GM12878 (cell line): Measurements from ENCODE around the gene ST3GAL5. TPM values are rescaled to one million over a fixed set of nuclear protein-coding genes. Genes with fewer than 3 reads are reported as not detected.

Experiments
- ATAC-seq: fragments of 200-7000 bp; cut with Tn5 transposase; 3 replicates; pipeline ENCODE4 v1.9.1; 2020; ENCODE audit warnings: mild to moderate bottlenecking, moderate library complexity
- BruUV-seq: library from RNA; stranded (reverse); fragments of 400-500 nt; replicated peaks from 2 replicates; lab custom pipeline; 2021; lab: Mats Ljungman, UMichigan
- CTCF ChIA-PET: fragments of 300-600 bp; sonication (Branson Sonifier 250); formaldehyde crosslinking; extraction: SDS; loops from one replicate; lab custom pipeline; 2021; ENCODE audit warnings: inconsistent platforms; lab: Yijun Ruan, JAX
- POLR2A ChIA-PET: fragments of 350-600 bp; formaldehyde crosslinking; extraction: SDS; loops from one replicate; lab custom pipeline; 2021; ENCODE audit warnings: inconsistent platforms; lab: Charles Lee
- RAD21 ChIA-PET: fragments of 300-600 bp; sonication (Branson Sonifier 250); formaldehyde crosslinking; loops from one replicate; lab custom pipeline; 2023; ENCODE audit warnings: antibody characterized with exemption; ENCODE audit not compliant: unreplicated experiment; lab: Charles Lee
- SMC1A ChIA-PET: fragments of 300-600 bp; sonication (Branson Sonifier 250); formaldehyde crosslinking; loops from one replicate; lab custom pipeline; 2023; ENCODE audit not compliant: unreplicated experiment, uncharacterized antibody; lab: Charles Lee
- DNase-seq: peaks from one replicate; pipeline ENCODE4 v3.0.0-alpha.2; 2011; ENCODE audit warnings: low read depth, low spot score
- FAIRE-seq: peaks from 3 replicates; lab custom pipeline; 2011; peaks lifted over from hg19 to GRCh38; lab: Jason Lieb, UNC
- H2AFZ ChIP-seq: 2 replicates; pipeline ENCODE4 v1.6.0; 2011; ENCODE audit warnings: low read depth, low read length, control low read depth; ENCODE audit not compliant: control insufficient read depth
- H3K27ac ChIP-seq: 2 replicates; pipeline ENCODE4 v1.5.1; 2011; ENCODE audit warnings: control low read depth; ENCODE audit not compliant: control insufficient read depth, insufficient read depth
- H3K27me3 ChIP-seq, 2 experiments: replicated peaks in 1 of 2; 2 replicates each; pipeline versions ENCODE4 v1.6.0 to v1.6.1; 2011; ENCODE audit warnings: low read length in 1 of 2; ENCODE audit not compliant: control insufficient read depth in 2 of 2, insufficient read depth in 2 of 2
- H3K36me3 ChIP-seq, 2 experiments: 2 replicates each; pipeline ENCODE4 v1.5.1; 2011; ENCODE audit warnings: low read length in 1 of 2; ENCODE audit not compliant: control insufficient read depth in 2 of 2, insufficient read depth in 2 of 2
- H3K4me1 ChIP-seq: 2 replicates; pipeline ENCODE4 v1.6.1; 2011; ENCODE audit warnings: mild to moderate bottlenecking, low read length, moderate library complexity, mixed read lengths; ENCODE audit not compliant: control insufficient read depth, insufficient read depth
- H3K4me2 ChIP-seq: 2 replicates; pipeline ENCODE4 v1.6.0; 2011; ENCODE audit warnings: control low read depth; ENCODE audit not compliant: control insufficient read depth, insufficient read depth
- H3K4me3 ChIP-seq: fragments of 200-600 bp; sonication (generic); 2 replicates; pipeline ENCODE4 v1.5.1; 2016
- H3K79me2 ChIP-seq: 2 replicates; pipeline ENCODE4 v1.6.0; 2011; ENCODE audit warnings: low read length; ENCODE audit not compliant: control insufficient read depth, insufficient read depth
- H3K9ac ChIP-seq: 2 replicates; pipeline ENCODE4 v1.8.0; 2011; ENCODE audit warnings: low read length, control low read depth, mixed read lengths; ENCODE audit not compliant: control insufficient read depth, insufficient read depth
- H3K9me3 ChIP-seq: replicated peaks from 3 replicates; pipeline ENCODE4 v1.5.1; 2011; ENCODE audit warnings: mild to moderate bottlenecking, low read length; ENCODE audit not compliant: control insufficient read depth, insufficient read depth
- H4K20me1 ChIP-seq: 2 replicates; pipeline ENCODE4 v1.6.0; 2011; ENCODE audit not compliant: control insufficient read depth, insufficient read depth
- KDM1A ChIP-seq: fragments of 200-600 bp; sonication (generic); IDR thresholded peaks from 2 replicates; pipeline ENCODE4 v1.6.1; 2016; ENCODE audit warnings: borderline replicate concordance
- LARP7 ChIP-seq: fragments of 450-650 bp; IDR thresholded peaks from 2 replicates; pipeline ENCODE4 v1.6.1; 2017; ENCODE audit warnings: mild to moderate bottlenecking
- NFIC ChIP-seq: IDR thresholded peaks from 2 replicates; pipeline ENCODE4 v1.6.1; 2012; ENCODE audit warnings: low read depth, mild to moderate bottlenecking, inconsistent platforms, low read length, moderate library complexity
- SMAD5 ChIP-seq: IDR thresholded peaks from 2 replicates; pipeline ENCODE4 v1.6.1; 2016; ENCODE audit warnings: antibody characterized with exemption, low read depth
- SMARCA5 ChIP-seq: fragments of 450-650 bp; IDR thresholded peaks from 2 replicates; pipeline ENCODE4 v1.6.1; 2017; ENCODE audit warnings: mild to moderate bottlenecking
- SP1 ChIP-seq: IDR thresholded peaks from one replicate; pipeline ENCODE4 v1.6.1; 2011; ENCODE audit warnings: low read depth, low read length
- ZNF207 ChIP-seq: fragments of 450-650 bp; IDR thresholded peaks from 2 replicates; pipeline ENCODE4 v1.6.1; 2014; ENCODE audit warnings: antibody characterized with exemption, mild to moderate bottlenecking, borderline replicate concordance
- ZNF622 ChIP-seq: fragments of 450-650 bp; IDR thresholded peaks from 2 replicates; pipeline ENCODE4 v1.6.1; 2017; ENCODE audit warnings: mild to moderate bottlenecking, inconsistent platforms
- WGBS: methylation state at CpG from one replicate; pipeline ENCODE4 v1.1.6; 2016; ENCODE audit warnings: low lambda C conversion rate; ENCODE audit not compliant: insufficient replicate concordance, insufficient coverage; ENCODE audit errors: missing lambda C conversion rate; 5-methylcytosine and 5-hydroxymethylcytosine counted together
- in situ Hi-C: fragments of 300-500 bp; cut with MboI; formaldehyde crosslinking; loops from 9 replicates; pipeline ENCODE4 v1.14.3; 2018; ENCODE audit warnings: mixed read lengths
- intact Hi-C: fragments of 100-400 bp; cut with micrococcal nuclease; formaldehyde crosslinking; loops from one replicate; pipeline ENCODE4 v1.14.2; 2022; ENCODE audit not compliant: unreplicated experiment
- polyA plus RNA-seq, 11 experiments: library from polyadenylated mRNA; depleted of rRNA in 4 of 11; unstranded in 6 of 11; stranded (reverse) in 5 of 11; fragments of >200 nt; fragmentation: Nextera tagmentation in 4 of 11; fragmentation: Illumina TruSeq in 1 of 11; extraction: Ambion mirVana in 4 of 11; extraction: Trizol in 1 of 11; gene quantifications; 1 replicate in 1 of 11; 2 replicates in 10 of 11; pipeline versions ENCODE4 v1.2.1 to v1.2.3, GENCODE V29; 2011 to 2016; ENCODE audit warnings: inconsistent platforms in 2 of 11, missing spikeins in 2 of 11, low read depth in 1 of 11
- total RNA-seq, 4 experiments: library from RNA; depleted of rRNA in 3 of 4; stranded (reverse); fragments of >200 nt in 3 of 4; fragmentation: Illumina TruSeq in 1 of 4; extraction: Trizol in 1 of 4; gene quantifications; 2 replicates each; pipeline versions ENCODE4 v1.2.1 to v1.2.3, GENCODE V29; 2013 to 2021
- TF ChIP-seq, protein P1 (sequence below): fragments of 450-650 bp; IDR thresholded peaks from 2 replicates; pipeline ENCODE4 v1.6.1; 2017; ENCODE audit warnings: mild to moderate bottlenecking, moderate library complexity
- TF ChIP-seq, protein P2 (sequence below): IDR thresholded peaks from 2 replicates; pipeline ENCODE4 v1.6.1; 2012; ENCODE audit warnings: low read length, inconsistent platforms
- TF ChIP-seq, protein P3 (sequence below): fragments of 150-350 bp; IDR thresholded peaks from 2 replicates; pipeline ENCODE4 v1.6.1; 2016; ENCODE audit warnings: low read depth, low read length

The ST3GAL5 gene
- total and polyA plus RNA-seq, 10 of the 15 experiments (the other 5 are each of a cell fraction or from before 2014, with no cell fraction given): 5.2 to 60.9 (median 10.2) TPM

DNA sequence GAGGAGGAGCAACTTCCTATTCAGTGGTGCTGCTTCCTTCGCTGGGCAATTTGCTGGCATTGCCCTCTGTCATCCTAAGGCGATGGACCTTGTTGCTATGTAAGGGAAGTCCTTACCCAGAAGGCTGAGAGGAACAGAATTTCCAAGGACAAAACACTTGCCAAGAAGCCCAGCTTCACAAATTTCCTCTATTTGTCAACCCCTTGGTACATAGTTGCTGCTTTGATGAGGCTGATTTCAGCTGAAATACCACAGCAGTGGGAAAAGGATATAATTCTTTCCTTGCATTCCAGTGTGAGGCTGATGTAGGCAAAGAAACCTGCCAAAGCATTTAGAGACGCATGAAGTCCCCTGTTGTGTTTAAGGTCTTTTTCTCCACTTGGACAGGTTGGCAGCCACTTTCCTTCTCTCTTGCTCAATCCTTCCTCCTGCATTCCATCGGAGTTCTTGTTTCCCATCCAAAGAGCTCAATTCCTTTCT lies 16.4 kb upstream of the ST3GAL5 start:
- Histone ChIP-seq H4K20me1 (no peaks in the 10 kb centered on the region), H3K79me2 (no peaks in the 10 kb centered on the region), H3K9me3 (no peaks in the 10 kb centered on the region), H3K9ac (no peak overlapping the region), H3K36me3 (no peaks in the 10 kb centered on the region), H3K27ac (no peak overlapping the region)
- intact Hi-C loops: no loop called here
- RAD21 ChIA-PET: no interaction called here
- TF ChIP-seq, protein P1, sequence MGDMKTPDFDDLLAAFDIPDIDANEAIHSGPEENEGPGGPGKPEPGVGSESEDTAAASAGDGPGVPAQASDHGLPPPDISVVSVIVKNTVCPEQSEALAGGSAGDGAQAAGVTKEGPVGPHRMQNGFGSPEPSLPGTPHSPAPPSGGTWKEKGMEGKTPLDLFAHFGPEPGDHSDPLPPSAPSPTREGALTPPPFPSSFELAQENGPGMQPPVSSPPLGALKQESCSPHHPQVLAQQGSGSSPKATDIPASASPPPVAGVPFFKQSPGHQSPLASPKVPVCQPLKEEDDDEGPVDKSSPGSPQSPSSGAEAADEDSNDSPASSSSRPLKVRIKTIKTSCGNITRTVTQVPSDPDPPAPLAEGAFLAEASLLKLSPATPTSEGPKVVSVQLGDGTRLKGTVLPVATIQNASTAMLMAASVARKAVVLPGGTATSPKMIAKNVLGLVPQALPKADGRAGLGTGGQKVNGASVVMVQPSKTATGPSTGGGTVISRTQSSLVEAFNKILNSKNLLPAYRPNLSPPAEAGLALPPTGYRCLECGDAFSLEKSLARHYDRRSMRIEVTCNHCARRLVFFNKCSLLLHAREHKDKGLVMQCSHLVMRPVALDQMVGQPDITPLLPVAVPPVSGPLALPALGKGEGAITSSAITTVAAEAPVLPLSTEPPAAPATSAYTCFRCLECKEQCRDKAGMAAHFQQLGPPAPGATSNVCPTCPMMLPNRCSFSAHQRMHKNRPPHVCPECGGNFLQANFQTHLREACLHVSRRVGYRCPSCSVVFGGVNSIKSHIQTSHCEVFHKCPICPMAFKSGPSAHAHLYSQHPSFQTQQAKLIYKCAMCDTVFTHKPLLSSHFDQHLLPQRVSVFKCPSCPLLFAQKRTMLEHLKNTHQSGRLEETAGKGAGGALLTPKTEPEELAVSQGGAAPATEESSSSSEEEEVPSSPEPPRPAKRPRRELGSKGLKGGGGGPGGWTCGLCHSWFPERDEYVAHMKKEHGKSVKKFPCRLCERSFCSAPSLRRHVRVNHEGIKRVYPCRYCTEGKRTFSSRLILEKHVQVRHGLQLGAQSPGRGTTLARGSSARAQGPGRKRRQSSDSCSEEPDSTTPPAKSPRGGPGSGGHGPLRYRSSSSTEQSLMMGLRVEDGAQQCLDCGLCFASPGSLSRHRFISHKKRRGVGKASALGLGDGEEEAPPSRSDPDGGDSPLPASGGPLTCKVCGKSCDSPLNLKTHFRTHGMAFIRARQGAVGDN: no peak
- TF ChIP-seq ZNF207 (no peak), SP1 (no peak), NFIC (no peak), SMARCA5 (no peak), SMAD5 (no peak), KDM1A (no peak), LARP7 (no peak), ZNF622 (no peak)
- TF ChIP-seq, protein P2, sequence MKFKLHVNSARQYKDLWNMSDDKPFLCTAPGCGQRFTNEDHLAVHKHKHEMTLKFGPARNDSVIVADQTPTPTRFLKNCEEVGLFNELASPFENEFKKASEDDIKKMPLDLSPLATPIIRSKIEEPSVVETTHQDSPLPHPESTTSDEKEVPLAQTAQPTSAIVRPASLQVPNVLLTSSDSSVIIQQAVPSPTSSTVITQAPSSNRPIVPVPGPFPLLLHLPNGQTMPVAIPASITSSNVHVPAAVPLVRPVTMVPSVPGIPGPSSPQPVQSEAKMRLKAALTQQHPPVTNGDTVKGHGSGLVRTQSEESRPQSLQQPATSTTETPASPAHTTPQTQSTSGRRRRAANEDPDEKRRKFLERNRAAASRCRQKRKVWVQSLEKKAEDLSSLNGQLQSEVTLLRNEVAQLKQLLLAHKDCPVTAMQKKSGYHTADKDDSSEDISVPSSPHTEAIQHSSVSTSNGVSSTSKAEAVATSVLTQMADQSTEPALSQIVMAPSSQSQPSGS: no peak
- TF ChIP-seq, protein P3, sequence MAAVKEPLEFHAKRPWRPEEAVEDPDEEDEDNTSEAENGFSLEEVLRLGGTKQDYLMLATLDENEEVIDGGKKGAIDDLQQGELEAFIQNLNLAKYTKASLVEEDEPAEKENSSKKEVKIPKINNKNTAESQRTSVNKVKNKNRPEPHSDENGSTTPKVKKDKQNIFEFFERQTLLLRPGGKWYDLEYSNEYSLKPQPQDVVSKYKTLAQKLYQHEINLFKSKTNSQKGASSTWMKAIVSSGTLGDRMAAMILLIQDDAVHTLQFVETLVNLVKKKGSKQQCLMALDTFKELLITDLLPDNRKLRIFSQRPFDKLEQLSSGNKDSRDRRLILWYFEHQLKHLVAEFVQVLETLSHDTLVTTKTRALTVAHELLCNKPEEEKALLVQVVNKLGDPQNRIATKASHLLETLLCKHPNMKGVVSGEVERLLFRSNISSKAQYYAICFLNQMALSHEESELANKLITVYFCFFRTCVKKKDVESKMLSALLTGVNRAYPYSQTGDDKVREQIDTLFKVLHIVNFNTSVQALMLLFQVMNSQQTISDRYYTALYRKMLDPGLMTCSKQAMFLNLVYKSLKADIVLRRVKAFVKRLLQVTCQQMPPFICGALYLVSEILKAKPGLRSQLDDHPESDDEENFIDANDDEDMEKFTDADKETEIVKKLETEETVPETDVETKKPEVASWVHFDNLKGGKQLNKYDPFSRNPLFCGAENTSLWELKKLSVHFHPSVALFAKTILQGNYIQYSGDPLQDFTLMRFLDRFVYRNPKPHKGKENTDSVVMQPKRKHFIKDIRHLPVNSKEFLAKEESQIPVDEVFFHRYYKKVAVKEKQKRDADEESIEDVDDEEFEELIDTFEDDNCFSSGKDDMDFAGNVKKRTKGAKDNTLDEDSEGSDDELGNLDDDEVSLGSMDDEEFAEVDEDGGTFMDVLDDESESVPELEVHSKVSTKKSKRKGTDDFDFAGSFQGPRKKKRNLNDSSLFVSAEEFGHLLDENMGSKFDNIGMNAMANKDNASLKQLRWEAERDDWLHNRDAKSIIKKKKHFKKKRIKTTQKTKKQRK: no peak
- TF ChIP-seq, all 136 proteins: peak for 0
- Histone ChIP-seq H3K4me2 (no peak overlapping the region), H3K4me1 (no peaks in the 10 kb centered on the region), H3K27me3 (no peaks in the 10 kb centered on the region), H3K4me3 (no peak overlapping the region), H2AFZ (no peak overlapping the region)
- no TSS peak for BruUV-seq
- in situ Hi-C loops: no loop called here
- ChIA-PET SMC1A (interaction anchor here (0.6 to 1.9 kb wide), 3 partner anchors 11 to 76 kb away, joined by 3 to 7 read pairs (median 3); no protein-coding TSS in a partner anchor), CTCF (interaction anchor here (0.7 to 1.7 kb wide), 2 partner anchors 78 to 198 kb away, joined by 3 to 5 read pairs; no protein-coding TSS in a partner anchor), POLR2A (interaction anchor here (0.6 kb wide), 1 partner anchor 279 kb away, joined by 4 read pairs; no protein-coding TSS in a partner anchor)
- WGBS: 64% methylated on average over 4 of the region's 4 CpGs
- no peak for ATAC-seq
- no peak for FAIRE-seq
- no peak for DNase-seq
